HepG2 (cell line): Measurements from ENCODE around the gene TTC28. TPM values are rescaled to one million over a fixed set of nuclear protein-coding genes. Genes with fewer than 3 reads are reported as not detected.

ENCODE experiments used
- ATAC-seq: fragments of 200-7000 bp; cut with Tn5 transposase; 3 replicates; pipeline ENCODE4 v1.9.1; 2020; ENCODE audit warnings: mild to moderate bottlenecking, moderate library complexity
- BruUV-seq: library from RNA; stranded (reverse); fragments of 400-500 nt; replicated peaks from 2 replicates; lab custom pipeline; 2021; lab: Mats Ljungman, UMichigan
- CTCF ChIA-PET: fragments of 300-600 bp; formaldehyde crosslinking; extraction: SDS; loops from one replicate; lab custom pipeline; 2021; ENCODE audit warnings: low total read pairs, inconsistent platforms, low intra/inter-chr PET ratio; lab: Yijun Ruan, JAX
- POLR2A ChIA-PET: fragments of 350-600 bp; sonication (Branson Sonifier 250); formaldehyde crosslinking; loops from one replicate; lab custom pipeline; 2020; ENCODE audit warnings: antibody characterized with exemption, inconsistent platforms; lab: Yijun Ruan, JAX
- DNase-seq: peaks from one replicate; pipeline ENCODE4 v3.0.0-alpha.2; 2015; ENCODE audit warnings: low spot score
- FAIRE-seq: peaks from 3 replicates; lab custom pipeline; 2011; peaks lifted over from hg19 to GRCh38; lab: Jason Lieb, UNC
- H2AFZ ChIP-seq: one replicate; pipeline ENCODE4 v1.6.1; 2011; ENCODE audit warnings: low read length, inconsistent platforms
- H3K27ac ChIP-seq: fragments of 300-600 bp; 3 replicates; pipeline ENCODE4 v1.8.0; 2011; ENCODE audit warnings: mixed run types, mild to moderate bottlenecking, mixed read lengths, low read length, inconsistent platforms; ENCODE audit not compliant: insufficient read depth; ENCODE audit errors: extremely low read length
- H3K27me3 ChIP-seq, 2 experiments: fragments of 200-600 bp in 1 of 2; 2 replicates in 1 of 2; 3 replicates in 1 of 2; pipeline versions ENCODE4 v1.6.0 to v1.8.0; 2011; ENCODE audit warnings: low read length in 2 of 2, mild to moderate bottlenecking in 2 of 2, moderate library complexity in 2 of 2, inconsistent platforms in 1 of 2; ENCODE audit not compliant: insufficient read depth in 2 of 2, control insufficient read depth in 1 of 2
- H3K36me3 ChIP-seq, 2 experiments: fragments of 200-600 bp in 1 of 2; replicated peaks in 1 of 2; 2 replicates in 1 of 2; 3 replicates in 1 of 2; pipeline versions ENCODE4 v1.5.1 to v1.8.0; 2011; ENCODE audit warnings: low read length in 2 of 2, inconsistent platforms in 1 of 2; ENCODE audit not compliant: insufficient read depth in 2 of 2, control insufficient read depth in 1 of 2
- H3K4me1 ChIP-seq: 2 replicates; pipeline ENCODE4 v1.5.1; 2012; ENCODE audit warnings: low read length, inconsistent platforms; ENCODE audit not compliant: insufficient read depth
- H3K4me2 ChIP-seq: 2 replicates; pipeline ENCODE4 v1.6.0; 2011; ENCODE audit warnings: low read depth, low read length, inconsistent platforms
- H3K4me3 ChIP-seq, 3 experiments: fragments of 200-600 bp in 1 of 3; sonication (generic), shearing (Covaris generic) in 1 of 3; replicated peaks in 1 of 3; 2 replicates each; pipeline ENCODE4 v1.5.1; 2011 to 2016; ENCODE audit warnings: low read length in 3 of 3, inconsistent platforms in 2 of 3, low read depth in 2 of 3, mild to moderate bottlenecking in 2 of 3, control low read depth in 1 of 3, mixed read lengths in 1 of 3; ENCODE audit not compliant: insufficient read depth in 1 of 3
- H3K79me2 ChIP-seq: one replicate; pipeline ENCODE4 v1.6.1; 2011; ENCODE audit warnings: low read length, inconsistent platforms; ENCODE audit not compliant: insufficient read depth
- H3K9ac ChIP-seq: 2 replicates; pipeline ENCODE4 v1.6.0; 2011; ENCODE audit warnings: mild to moderate bottlenecking, low read depth, low read length, inconsistent platforms; ENCODE audit not compliant: insufficient read depth
- H3K9me3 ChIP-seq: 2 replicates; pipeline ENCODE4 v1.5.1; 2012; ENCODE audit warnings: mild to moderate bottlenecking, low read length
- H4K20me1 ChIP-seq: 2 replicates; pipeline ENCODE4 v1.6.0; 2011; ENCODE audit warnings: inconsistent platforms, mild to moderate bottlenecking, low read length, moderate library complexity; ENCODE audit not compliant: insufficient read depth
- ATF7-NPFF ChIP-seq: sonication (generic); formaldehyde crosslinking; IDR thresholded peaks from 2 replicates; pipeline ENCODE4 v1.8.1; 2023; ENCODE audit warnings: mild to moderate bottlenecking, low read depth, missing genetic modification reagents, moderate library complexity
- E2F5 ChIP-seq: sonication (generic); formaldehyde crosslinking; conservative IDR thresholded peaks from 2 replicates; pipeline ENCODE4 v1.4.0; 2020; ENCODE audit warnings: missing genetic modification reagents
- GLMP ChIP-seq: sonication (generic); formaldehyde crosslinking; IDR thresholded peaks from 2 replicates; pipeline ENCODE4 v1.9.0; 2021; ENCODE audit warnings: missing genetic modification reagents, mild to moderate bottlenecking, borderline replicate concordance
- HNRNPL ChIP-seq: fragments of 200-400 bp; formaldehyde crosslinking; IDR thresholded peaks from 2 replicates; pipeline ENCODE4 v1.6.1; 2017; ENCODE audit warnings: mild to moderate bottlenecking, low read depth, low read length
- NRL ChIP-seq: sonication (generic); formaldehyde crosslinking; IDR thresholded peaks from 2 replicates; pipeline ENCODE4 v1.5.0; 2020; ENCODE audit warnings: missing genetic modification reagents, mild to moderate bottlenecking, moderate library complexity, borderline replicate concordance
- PBX2 ChIP-seq: IDR thresholded peaks from 2 replicates; pipeline ENCODE4 v1.6.1; 2016; ENCODE audit warnings: control low read depth
- POLR2AphosphoS2 ChIP-seq: IDR thresholded peaks from 2 replicates; pipeline ENCODE4 v1.6.1; 2011; ENCODE audit warnings: low read depth, low read length, improper control_type of control experiment
- SOX13 ChIP-seq, 3 experiments: fragments of 450-650 bp in 1 of 3; sonication (generic) in 1 of 3; formaldehyde crosslinking in 1 of 3; IDR thresholded peaks in 2 of 3; conservative IDR thresholded peaks in 1 of 3; 2 replicates each; pipeline versions ENCODE4 v1.5.0 to v1.6.1; 2016 to 2020; ENCODE audit warnings: antibody characterized with exemption in 1 of 3, mild to moderate bottlenecking in 1 of 3, missing compliant biosample characterization in 1 of 3, missing genetic modification reagents in 1 of 3, moderate library complexity in 1 of 3
- THAP9 ChIP-seq: sonication (generic); formaldehyde crosslinking; IDR thresholded peaks from 2 replicates; pipeline ENCODE4; 2020; ENCODE audit warnings: missing genetic modification reagents, mild to moderate bottlenecking, borderline replicate concordance
- ZFAT ChIP-seq: sonication (generic); formaldehyde crosslinking; conservative IDR thresholded peaks from 2 replicates; pipeline ENCODE4 v1.8.1; 2023; ENCODE audit warnings: missing genetic modification reagents, inconsistent platforms
- ZNF251 ChIP-seq: sonication (generic); formaldehyde crosslinking; IDR thresholded peaks from 2 replicates; pipeline ENCODE4 v1.9.0; 2021; ENCODE audit warnings: mild to moderate bottlenecking, missing genetic modification reagents
- ZNF839 ChIP-seq: sonication (generic); formaldehyde crosslinking; IDR thresholded peaks from 2 replicates; pipeline ENCODE4 v1.4.0; 2020; ENCODE audit warnings: missing genetic modification reagents, mild to moderate bottlenecking, borderline replicate concordance
- ZSCAN22 ChIP-seq: sonication (generic); formaldehyde crosslinking; IDR thresholded peaks from 2 replicates; pipeline ENCODE4 v1.4.0; 2020; ENCODE audit warnings: mild to moderate bottlenecking, missing genetic modification reagents
- WGBS: methylation state at CpG from one replicate; pipeline ENCODE4 v1.1.6; 2017; ENCODE audit warnings: low lambda C conversion rate; 5-methylcytosine and 5-hydroxymethylcytosine counted together
- in situ Hi-C: cut with HindIII; loops from 2 replicates; pipeline ENCODE4 v1.10.0; 2017; ENCODE audit warnings: low pct_unique_long_range_greater_than_20kb; ENCODE audit not compliant: extremely low pct_ligation_motif_present
- intact Hi-C: fragments of 100-400 bp; cut with micrococcal nuclease; formaldehyde crosslinking; loops from one replicate; pipeline ENCODE4 v1.10.0; 2022; ENCODE audit not compliant: unreplicated experiment
- polyA plus RNA-seq, 8 experiments: library from polyadenylated mRNA; depleted of rRNA in 3 of 8; stranded (reverse) in 7 of 8; unstranded in 1 of 8; fragments of >200 nt; fragmentation: Illumina TruSeq in 4 of 8; extraction: Trizol in 4 of 8; gene quantifications; 2 replicates each; pipeline versions ENCODE4 v1.2.1 to v1.2.3, GENCODE V29; 2011 to 2016; ENCODE audit warnings: low read depth in 4 of 8, missing spikeins in 1 of 8, mixed read lengths in 1 of 8; ENCODE audit not compliant: insufficient read depth in 1 of 8
- total RNA-seq, 5 experiments: library from RNA; depleted of rRNA; stranded (reverse); fragments of >200 nt; fragmentation: Illumina TruSeq; extraction: Trizol; gene quantifications; 2 replicates each; pipeline ENCODE4 v1.2.3, GENCODE V29; 2016; ENCODE audit warnings: low read depth in 1 of 5

TTC28 gene
- total and polyA plus RNA-seq, 2 of the 13 experiments (the other 11 are each of a cell fraction or from before 2014, with no cell fraction given), result 4.2 to 13.1 TPM

- intact Hi-C loops, result no loop called here
- DNase-seq, result no peak
- WGBS, result 97% methylated on average over 2 of the region's 2 CpGs
- FAIRE-seq, result no peak
- in situ Hi-C loops, result loop anchor here (25.0 kb wide), 2 partner anchors 605 to 1255 kb away; no protein-coding TSS in a partner anchor
- Histone ChIP-seq H3K9me3 (no peaks in the 10 kb centered on the region), H3K4me2 (no peak overlapping the region), H2AFZ (no peak overlapping the region), H3K9ac (no peak overlapping the region), H3K4me1 (no peaks in the 10 kb centered on the region), H3K36me3 (peaks cover 3 to 5% of the 10 kb centered on the region in 2 experiments; a peak in 2 of 5 replicates), H3K27ac (no peak overlapping the region)
- BruUV-seq, result no TSS peak
- POLR2A ChIA-PET, result no interaction called here
- TF ChIP-seq ZSCAN22, result no peak
- TF ChIP-seq PBX2, result no peak
- no peak for TF ChIP-seq NRL (CRISPR knock-in tag)
- TF ChIP-seq ZFAT, result no peak
- no peak for TF ChIP-seq THAP9
- TF ChIP-seq POLR2AphosphoS2, result no peak
- no peak for TF ChIP-seq ZNF251 (CRISPR knock-in tag)
- TF ChIP-seq SOX13 (IDR thresholded peaks at IDR 0.05), result no peak
- TF ChIP-seq SOX13 (CRISPR knock-in tag; conservative IDR thresholded peaks at IDR 0.05 in 1 of 2, IDR thresholded peaks at IDR 0.05 in 1 of 2), result no peak
- TF ChIP-seq HNRNPL, result no peak
- no peak for TF ChIP-seq GLMP (CRISPR knock-in tag)
- no peak for TF ChIP-seq E2F5 (CRISPR knock-in tag)
- TF ChIP-seq ZNF839 (CRISPR knock-in tag), result no peak
- no peak for TF ChIP-seq ATF7-NPFF (CRISPR knock-in tag)
- TF ChIP-seq, all 625 proteins: peak for 0
- H3K4me3 ChIP-seq, result no peak overlapping the region
- no peaks in the 10 kb centered on the region for H3K79me2 ChIP-seq
- H3K27me3 ChIP-seq, result no peaks in the 10 kb centered on the region
- CTCF ChIA-PET, result no interaction called here
- H4K20me1 ChIP-seq, result no peaks in the 10 kb centered on the region; the same call in 1 of the 2 replicates
- no peak for ATAC-seq
Measured at GRCh38 chr22:28017558-28017820, 662.2 kb downstream of the TTC28 start.
